ENCODE measurements around the gene HAUS6. TPM values are rescaled to one million over a fixed set of nuclear protein-coding genes. Genes with fewer than 3 reads are reported as not detected.

The HAUS6 gene
- total and polyA plus RNA-seq, 2 of the 8 experiments (the other 6 are each of a cell fraction or from before 2014, with no cell fraction given) = 11.7 to 52.4 TPM

- no peaks in the 10 kb centered on the region for H4K20me1 ChIP-seq (replicated peaks in 1 of 2; ENCODE audit: control insufficient read depth in 1 of 2, insufficient read depth in 2 of 2, low read length in 2 of 2)
- H4K8ac ChIP-seq (ENCODE audit: extremely low read depth, insufficient read depth, low read length) = no peak overlapping the region
- H3K27ac ChIP-seq (ENCODE audit: low read depth, low read length) = no peak overlapping the region
- H3K23ac ChIP-seq (ENCODE audit: insufficient read length) = no peak overlapping the region
- no peak overlapping the region for H2BK20ac ChIP-seq (ENCODE audit: low read length)
- no peak overlapping the region for H3K18ac ChIP-seq (ENCODE audit: extremely low read depth, low read length)
- no peak overlapping the region for H2BK5ac ChIP-seq (ENCODE audit: low read depth, low read length)
- no peak for FAIRE-seq
- no peak overlapping the region for H2AK5ac ChIP-seq (ENCODE audit: low read depth, low read length)
- H3K27me3 ChIP-seq (replicated peaks in 1 of 4; ENCODE audit: control insufficient read depth in 3 of 4, extremely low read depth in 1 of 4, insufficient read depth in 3 of 4, low read length in 3 of 4) = no peaks in the 10 kb centered on the region
- ChIA-PET CTCF (ENCODE audit: partially characterized antibody) (interaction anchor here (0.6 to 1.4 kb wide), 7 partner anchors 11 to 1195 kb away, joined by 3 to 6 read pairs (median 3); no protein-coding TSS in a partner anchor), POLR2A (ENCODE audit: partially characterized antibody) (interaction anchor here (1.3 kb wide), 1 partner anchor 11 kb away, joined by 7 read pairs; no protein-coding TSS in a partner anchor)
- H3K14ac ChIP-seq (ENCODE audit: insufficient read length) = no peak overlapping the region
- no peaks in the 10 kb centered on the region for H3K79me1 ChIP-seq (ENCODE audit: low read depth, low read length)
- no peak overlapping the region for H3K56ac ChIP-seq (replicated peaks; ENCODE audit: insufficient read length, low read depth, low read length)
- no peak overlapping the region for H3K4me3 ChIP-seq (ENCODE audit: extremely low read depth in 1 of 4, insufficient read depth in 2 of 4, low read depth in 3 of 4, low read length in 4 of 4)
- no peaks in the 10 kb centered on the region; the same call in 1 of the 2 replicates for H3K23me2 ChIP-seq (ENCODE audit: low read depth, low read length)
- 89% methylated on average over 6 of the region's 6 CpGs; no CpG with 5 or more reads in 1 of the 2 experiments for WGBS, 2 experiments (ENCODE audit: extremely low coverage in 1 of 2, insufficient coverage in 1 of 2, insufficient read length in 1 of 2, insufficient replicate concordance in 2 of 2, low coverage in 1 of 2, low lambda C conversion rate in 2 of 2, missing lambda C conversion rate in 1 of 2)
- H3K9ac ChIP-seq (replicated peaks in 1 of 4; ENCODE audit: extremely low read depth in 1 of 4, low read depth in 3 of 4, low read length in 3 of 4) = no peak overlapping the region
- no peak overlapping the region for H2BK120ac ChIP-seq (replicated peaks; ENCODE audit: low read depth, low read length)
- no peak overlapping the region for H4K91ac ChIP-seq (replicated peaks; ENCODE audit: insufficient read length, low read length)
- TF ChIP-seq CTBP2 (IDR thresholded peaks at IDR 0.05; ENCODE audit: borderline replicate concordance, insufficient read depth, insufficient read length, low read length) = no peak
- TF ChIP-seq KDM5A (IDR thresholded peaks at IDR 0.05; ENCODE audit: low read length) = no peak
- TF ChIP-seq SIRT6 (IDR thresholded peaks at IDR 0.05; ENCODE audit: low read length) = no peak
- TF ChIP-seq RAD21 (IDR thresholded peaks at IDR 0.05 in 1 of 2, conservative IDR thresholded peaks at IDR 0.05 in 1 of 2; ENCODE audit: low read depth in 2 of 2, low read length in 2 of 2) = no peak
- TF ChIP-seq EP300 (IDR thresholded peaks at IDR 0.05; ENCODE audit: borderline replicate concordance in 1 of 2, low read depth in 2 of 2, low read length in 2 of 2) = no peak
- TF ChIP-seq PHF8 (conservative IDR thresholded peaks at IDR 0.05; ENCODE audit: low read depth, low read length) = no peak
- no peak for TF ChIP-seq ZNF274 (IDR thresholded peaks at IDR 0.05; ENCODE audit: borderline replicate concordance, extremely low read depth, low read length)
- TF ChIP-seq, protein P1, sequence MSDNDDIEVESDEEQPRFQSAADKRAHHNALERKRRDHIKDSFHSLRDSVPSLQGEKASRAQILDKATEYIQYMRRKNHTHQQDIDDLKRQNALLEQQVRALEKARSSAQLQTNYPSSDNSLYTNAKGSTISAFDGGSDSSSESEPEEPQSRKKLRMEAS (IDR thresholded peaks at IDR 0.05) = no peak
- TF ChIP-seq NRF1 (IDR thresholded peaks at IDR 0.05; ENCODE audit: low read depth, low read length) = no peak
- TF ChIP-seq TEAD4 (IDR thresholded peaks at IDR 0.05; ENCODE audit: low read depth, low read length) = no peak
- no peak for TF ChIP-seq KDM4A (IDR thresholded peaks at IDR 0.05; ENCODE audit: low read depth, low read length, severe bottlenecking)
- DNase-seq (ENCODE audit: low read depth in 1 of 2, low spot score in 2 of 2) = no peak
- peaks cover 8 to 13% (median 9%) of the 10 kb centered on the region in 4 experiments for H3K4me1 ChIP-seq (replicated peaks in 1 of 4; ENCODE audit: control insufficient read depth in 3 of 4, insufficient read depth in 4 of 4, low read length in 3 of 4)
- H3K4me2 ChIP-seq (ENCODE audit: insufficient read depth in 1 of 2, low read depth in 2 of 2, low read length in 2 of 2) = no peak overlapping the region
- no peak overlapping the region for H2AFZ ChIP-seq (ENCODE audit: low read length)
- no peak overlapping the region for H2BK12ac ChIP-seq (ENCODE audit: low read depth, low read length)
- H3K79me2 ChIP-seq (ENCODE audit: control insufficient read depth in 1 of 2, insufficient read depth in 2 of 2, low read length in 2 of 2) = no peaks in the 10 kb centered on the region
- H2BK15ac ChIP-seq (ENCODE audit: low read length) = no peak overlapping the region
- H4K5ac ChIP-seq (ENCODE audit: insufficient read length, low read depth, low read length) = no peak overlapping the region
- no peak overlapping the region for H3K4ac ChIP-seq (replicated peaks; ENCODE audit: insufficient read length, low read depth, low read length)
- no peaks in the 10 kb centered on the region for H3K9me3 ChIP-seq (ENCODE audit: insufficient read depth in 2 of 2, low read depth in 1 of 2, low read length in 1 of 2)
- no peaks in the 10 kb centered on the region for H3K36me3 ChIP-seq (ENCODE audit: control insufficient read depth in 2 of 4, insufficient read depth in 4 of 4, low read length in 3 of 4)
Measured at GRCh38 chr9:19133549-19134345, 31.0 kb upstream of the HAUS6 start.
